ENCODE data around the gene GJC1.

GRCh38 chr17:44769230-44769629 lies 60.9 kb downstream of the GJC1 start:
- TF ChIP-seq EZH2phosphoT487 (IDR thresholded peaks at IDR 0.05; ENCODE audit: insufficient read depth, low read depth) (no peak), EZH2 (IDR thresholded peaks at IDR 0.05; ENCODE audit: insufficient read depth, poor library complexity, severe bottlenecking) (no peak)

All from GM23248 (cell line).